ENCODE data around the gene C10orf143. TPM values are rescaled to one million over a fixed set of nuclear protein-coding genes. Genes with fewer than 3 reads are reported as not detected.

The C10orf143 gene
- total RNA-seq, 2 experiments from 2014 or later, result 4.3 to 5.8 TPM

GRCh38 chr10:130079614-130080460 lies 30.8 kb downstream of the C10orf143 start:
- ChIA-PET CTCF (no interaction called here), POLR2A (no interaction called here)
- H3K9me3 ChIP-seq (ENCODE audit: control insufficient read depth in 1 of 2, insufficient read depth in 1 of 2, low read length in 2 of 2), result peaks cover 0 to 4% of the 10 kb centered on the region in 2 experiments
- H3K36me3 ChIP-seq (ENCODE audit: insufficient read depth, low read length), result peaks cover 4% of the 10 kb centered on the region
- intact Hi-C loops (cut with DNase I, micrococcal nuclease), result no loop called here
- Mint-ChIP-seq H3K4me1 (ENCODE audit: low read depth) (no peaks in the 10 kb centered on the region), H3K4me3 (no peak overlapping the region), H3K27me3 (no peaks in the 10 kb centered on the region), H3K36me3 (ENCODE audit: low read depth) (peaks cover 60% of the 10 kb centered on the region), H3K9me3 (peaks cover 2% of the 10 kb centered on the region), H3K27ac (no peak overlapping the region)
- ATAC-seq (ENCODE audit: poor library complexity) (no peak), DNase-seq (no peak)
- TF ChIP-seq CTCF (IDR thresholded peaks at IDR 0.05), result no peak
- H3K27me3 ChIP-seq (ENCODE audit: control insufficient read depth in 1 of 2, insufficient read depth in 2 of 2, low read length in 2 of 2), result no peaks in the 10 kb centered on the region
- H3K27ac ChIP-seq (ENCODE audit: low read depth in 1 of 2, low read length in 2 of 2), result no peak overlapping the region
- no peak overlapping the region for H3K4me3 ChIP-seq (ENCODE audit: low read length)
- no peaks in the 10 kb centered on the region for H3K4me1 ChIP-seq (ENCODE audit: insufficient read depth, low read length)

- Histone ChIP-seq H3K9me3 (ENCODE audit: control insufficient read depth in 1 of 2, insufficient read depth in 1 of 2, low read length in 2 of 2) (peaks cover 0 to under 1% of the 10 kb centered on the region in 2 experiments), H3K4me1 (ENCODE audit: insufficient read depth, low read length) (no peaks in the 10 kb centered on the region), H3K27ac (ENCODE audit: low read depth in 1 of 2, low read length in 2 of 2) (no peak overlapping the region), H3K27me3 (ENCODE audit: control insufficient read depth in 1 of 2, insufficient read depth in 2 of 2, low read length in 2 of 2) (no peaks in the 10 kb centered on the region), H3K36me3 (ENCODE audit: insufficient read depth, low read length) (peaks cover 10% of the 10 kb centered on the region), H3K4me3 (ENCODE audit: low read length) (no peak overlapping the region)
- Mint-ChIP-seq H3K4me3 (no peak overlapping the region), H3K27ac (no peak overlapping the region), H3K27me3 (no peaks in the 10 kb centered on the region), H3K9me3 (no peaks in the 10 kb centered on the region), H3K4me1 (ENCODE audit: low read depth) (no peaks in the 10 kb centered on the region), H3K36me3 (ENCODE audit: low read depth) (peaks cover 70% of the 10 kb centered on the region)
- intact Hi-C loops (cut with DNase I, micrococcal nuclease), result no loop called here
- ChIA-PET POLR2A (no interaction called here), CTCF (no interaction called here)
- no peak for TF ChIP-seq CTCF (IDR thresholded peaks at IDR 0.05)
- ATAC-seq (ENCODE audit: poor library complexity), result no peak
- DNase-seq, result no peak
Observed at GRCh38 chr10:130078120-130078519, 32.5 kb downstream of the C10orf143 start.

GRCh38 chr10:130076681-130077080 lies 33.9 kb downstream of the C10orf143 start:
- peaks cover 74% of the 10 kb centered on the region for H3K36me3 Mint-ChIP-seq (ENCODE audit: low read depth)
- POLR2A ChIA-PET, result no interaction called here
- DNase-seq (no peak), ATAC-seq (ENCODE audit: poor library complexity) (no peak)
- H3K36me3 ChIP-seq (ENCODE audit: insufficient read depth, low read length), result peaks cover 10% of the 10 kb centered on the region
- no peaks in the 10 kb centered on the region for H3K27me3 ChIP-seq (ENCODE audit: control insufficient read depth in 1 of 2, insufficient read depth in 2 of 2, low read length in 2 of 2)
- peaks cover 2% of the 10 kb centered on the region for H3K9me3 Mint-ChIP-seq
- no peaks in the 10 kb centered on the region for H3K4me1 Mint-ChIP-seq (ENCODE audit: low read depth)
- no peak overlapping the region for H3K4me3 ChIP-seq (ENCODE audit: low read length)
- peaks cover 0 to 12% of the 10 kb centered on the region in 2 experiments for H3K9me3 ChIP-seq (ENCODE audit: control insufficient read depth in 1 of 2, insufficient read depth in 1 of 2, low read length in 2 of 2)
- no peaks in the 10 kb centered on the region for H3K27me3 Mint-ChIP-seq
- CTCF ChIA-PET, result no interaction called here
- H3K4me1 ChIP-seq (ENCODE audit: insufficient read depth, low read length), result no peaks in the 10 kb centered on the region
- no peak overlapping the region for H3K4me3 Mint-ChIP-seq
- intact Hi-C loops (cut with DNase I, micrococcal nuclease), result no loop called here
- TF ChIP-seq CTCF (IDR thresholded peaks at IDR 0.05), result no peak
- H3K27ac Mint-ChIP-seq, result no peak overlapping the region
- no peak overlapping the region for H3K27ac ChIP-seq (ENCODE audit: low read depth in 1 of 2, low read length in 2 of 2)
